Calu3 (cell line): ENCODE measurements around the gene PFDN6. TPM values are rescaled to one million over a fixed set of nuclear protein-coding genes. Genes with fewer than 3 reads are reported as not detected.

Experiments used
- BruUV-seq: library from RNA; stranded (reverse); fragments of 400-500 nt; replicated peaks from 2 replicates; lab custom pipeline; 2021; lab: Mats Ljungman, UMichigan
- CTCF ChIA-PET: fragments of 300-600 bp; sonication (Branson Sonifier 250); formaldehyde crosslinking; loops from one replicate; lab custom pipeline; 2022; ENCODE audit warnings: antibody characterized with exemption; lab: Charles Lee
- DNase-seq: peaks from one replicate; pipeline ENCODE4 v3.0.0; 2022
- H3K27ac Mint-ChIP-seq: one replicate; pipeline ENCODE4 v1.8.0; 2022; ENCODE audit warnings: mixed read lengths; ENCODE audit not compliant: unreplicated experiment
- H3K27me3 Mint-ChIP-seq: one replicate; pipeline ENCODE4 v1.8.0; 2022; ENCODE audit warnings: mixed read lengths; ENCODE audit not compliant: unreplicated experiment
- H3K36me3 Mint-ChIP-seq: one replicate; pipeline ENCODE4 v1.8.0; 2022; ENCODE audit warnings: mild to moderate bottlenecking, moderate library complexity, mixed read lengths; ENCODE audit not compliant: insufficient read depth, unreplicated experiment
- H3K4me1 Mint-ChIP-seq: one replicate; pipeline ENCODE4 v1.8.0; 2022; ENCODE audit warnings: mild to moderate bottlenecking, low read depth, mixed read lengths; ENCODE audit not compliant: unreplicated experiment
- H3K4me3 Mint-ChIP-seq: one replicate; pipeline ENCODE4 v1.8.0; 2022; ENCODE audit warnings: mild to moderate bottlenecking, low read depth, moderate library complexity, mixed read lengths; ENCODE audit not compliant: unreplicated experiment
- H3K9me3 Mint-ChIP-seq: one replicate; pipeline ENCODE4 v1.8.0; 2022; ENCODE audit warnings: low read depth, mixed read lengths; ENCODE audit not compliant: unreplicated experiment
- intact Hi-C: fragments of 100-400 bp; cut with micrococcal nuclease; formaldehyde crosslinking; loops from one replicate; pipeline ENCODE4 v1.10.0; 2022; ENCODE audit not compliant: unreplicated experiment
- total RNA-seq: library from RNA; stranded (reverse); gene quantifications from 2 replicates; pipeline ENCODE4 v1.2.3, GENCODE V29; 2022
- TF ChIP-seq, protein P1 (sequence below): fragments of 200-600 bp; IDR thresholded peaks from one replicate; pipeline ENCODE4 v1.8.0; 2022; ENCODE audit warnings: antibody characterized with exemption; ENCODE audit not compliant: unreplicated experiment

PFDN6 gene
- total RNA-seq, 1 experiment from 2014 or later = 141 TPM

DNA sequence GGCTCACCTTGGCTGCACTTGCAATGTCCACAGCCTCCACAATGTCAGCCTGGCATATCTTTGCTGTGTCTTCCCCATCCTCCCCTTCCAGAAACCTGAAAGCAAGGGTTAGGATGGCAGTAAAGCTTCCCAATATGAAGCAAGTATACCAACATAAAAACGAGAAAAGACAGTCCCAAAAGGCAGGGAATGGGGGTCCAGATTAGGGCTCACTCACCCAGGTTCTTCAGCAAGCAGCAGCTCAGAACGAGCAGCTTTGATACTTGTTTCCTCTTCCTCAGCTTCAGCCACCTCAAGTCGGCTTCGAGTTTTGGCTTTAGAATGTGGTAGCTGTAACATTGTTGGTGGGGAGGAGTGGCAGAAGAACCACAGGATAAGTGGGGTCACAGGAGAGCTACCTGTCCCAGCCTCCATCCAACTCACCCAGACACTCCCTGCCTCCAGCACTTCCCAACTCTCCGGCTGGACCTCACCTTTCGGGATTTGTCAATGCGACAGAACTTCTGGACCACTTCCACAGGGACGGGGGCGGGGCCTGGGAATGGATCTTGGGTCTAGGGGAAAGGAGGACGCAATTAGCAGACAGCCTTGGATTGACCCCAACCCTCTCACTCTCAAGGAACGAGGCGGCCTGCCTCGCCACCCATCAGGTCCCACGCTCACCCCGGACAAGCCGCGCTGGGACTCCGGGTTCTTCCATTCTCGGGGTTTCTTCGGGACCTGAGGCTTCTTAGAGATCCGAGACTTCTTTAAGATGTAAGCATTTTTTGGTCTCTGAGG lies 1.1 kb upstream of the PFDN6 start:
- CTCF ChIA-PET = interaction anchor here (0.6 to 2.7 kb wide), 9 partner anchors 9 to 1840 kb away, joined by 3 to 11 read pairs (median 9); partner anchors contain the start of genes B3GALT4, RGL2 and ZBTB22

DNA sequence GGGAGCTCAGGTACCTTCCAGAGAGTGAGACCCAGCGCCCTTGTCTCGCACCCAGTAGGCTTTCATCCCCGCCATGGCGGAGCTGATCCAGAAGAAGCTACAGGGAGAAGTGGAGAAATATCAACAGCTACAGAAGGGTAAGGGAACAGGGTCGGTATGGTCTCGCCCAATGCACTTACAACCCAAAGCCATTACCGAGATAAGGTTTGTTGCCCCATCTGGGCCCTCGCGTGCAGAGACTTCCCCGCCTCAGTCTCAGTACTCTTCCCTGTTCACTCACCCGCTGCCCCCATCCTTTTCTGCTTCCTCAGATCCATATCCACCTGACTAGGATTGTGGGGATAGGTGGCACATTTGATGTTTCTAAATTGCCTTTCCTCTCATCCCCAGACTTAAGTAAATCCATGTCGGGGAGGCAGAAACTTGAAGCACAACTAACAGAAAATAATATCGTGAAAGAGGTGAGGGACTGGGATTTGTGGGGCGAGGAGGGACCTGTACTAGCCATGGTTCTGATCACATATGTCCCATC lies 449 bp downstream of the PFDN6 start:
- peak overlapping the region; percentile 69 for H3K27ac Mint-ChIP-seq
- TSS peak; percentile 90 for BruUV-seq
- H3K36me3 Mint-ChIP-seq = peaks cover 70% of the 10 kb centered on the region
- H3K4me1 Mint-ChIP-seq = peaks cover 39% of the 10 kb centered on the region
- no peaks in the 10 kb centered on the region for H3K9me3 Mint-ChIP-seq
- DNase-seq = no peak
- TF ChIP-seq, protein P1, sequence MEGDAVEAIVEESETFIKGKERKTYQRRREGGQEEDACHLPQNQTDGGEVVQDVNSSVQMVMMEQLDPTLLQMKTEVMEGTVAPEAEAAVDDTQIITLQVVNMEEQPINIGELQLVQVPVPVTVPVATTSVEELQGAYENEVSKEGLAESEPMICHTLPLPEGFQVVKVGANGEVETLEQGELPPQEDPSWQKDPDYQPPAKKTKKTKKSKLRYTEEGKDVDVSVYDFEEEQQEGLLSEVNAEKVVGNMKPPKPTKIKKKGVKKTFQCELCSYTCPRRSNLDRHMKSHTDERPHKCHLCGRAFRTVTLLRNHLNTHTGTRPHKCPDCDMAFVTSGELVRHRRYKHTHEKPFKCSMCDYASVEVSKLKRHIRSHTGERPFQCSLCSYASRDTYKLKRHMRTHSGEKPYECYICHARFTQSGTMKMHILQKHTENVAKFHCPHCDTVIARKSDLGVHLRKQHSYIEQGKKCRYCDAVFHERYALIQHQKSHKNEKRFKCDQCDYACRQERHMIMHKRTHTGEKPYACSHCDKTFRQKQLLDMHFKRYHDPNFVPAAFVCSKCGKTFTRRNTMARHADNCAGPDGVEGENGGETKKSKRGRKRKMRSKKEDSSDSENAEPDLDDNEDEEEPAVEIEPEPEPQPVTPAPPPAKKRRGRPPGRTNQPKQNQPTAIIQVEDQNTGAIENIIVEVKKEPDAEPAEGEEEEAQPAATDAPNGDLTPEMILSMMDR = no peak
- intact Hi-C loops = loop anchor here (1.0 kb wide), 1 partner anchor 7 kb away; no protein-coding TSS in a partner anchor
- CTCF ChIA-PET = interaction anchor here (1.1 to 2.7 kb wide), 6 partner anchors 8 to 126 kb away, joined by 3 to 11 read pairs (median 10); partner anchors contain the start of genes B3GALT4, RGL2, RPS18 and VPS52
- peak overlapping the region; percentile 81 for H3K4me3 Mint-ChIP-seq
- H3K27me3 Mint-ChIP-seq = no peaks in the 10 kb centered on the region

More for the DNA sequence above, 1.1 kb upstream of the PFDN6 start:
- H3K27me3 Mint-ChIP-seq = no peaks in the 10 kb centered on the region
- peaks cover 39% of the 10 kb centered on the region for H3K4me1 Mint-ChIP-seq
- TF ChIP-seq, protein P1 = no peak
- peak overlapping the region; percentile 69 for H3K27ac Mint-ChIP-seq
- intact Hi-C loops = no loop called here
- peaks cover 76% of the 10 kb centered on the region for H3K36me3 Mint-ChIP-seq
- H3K4me3 Mint-ChIP-seq = peak overlapping the region; percentile 81
- no peaks in the 10 kb centered on the region for H3K9me3 Mint-ChIP-seq
- DNase-seq = no peak
- TSS peak; percentile 70 for BruUV-seq

DNA sequence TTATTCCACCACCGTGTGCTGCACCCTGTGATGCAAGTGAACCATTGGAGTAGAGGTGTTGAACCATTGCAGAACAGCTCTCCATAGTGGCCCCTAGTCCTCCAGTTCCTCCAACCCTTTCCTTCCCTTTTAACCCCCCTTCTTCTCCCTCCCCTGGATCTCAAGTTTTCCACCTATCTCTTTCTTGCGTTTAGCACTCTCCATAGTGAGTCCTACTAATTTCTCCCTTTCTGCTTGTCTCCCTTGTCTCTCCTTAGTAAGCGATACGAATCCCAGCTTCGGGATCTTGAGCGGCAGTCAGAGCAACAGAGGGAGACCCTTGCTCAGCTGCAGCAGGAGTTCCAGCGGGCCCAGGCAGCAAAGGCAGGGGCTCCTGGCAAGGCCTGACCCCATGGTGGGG lies 1.1 kb downstream of the PFDN6 start:
- DNase-seq = no peak
- CTCF ChIA-PET = interaction anchor here (0.9 to 2.2 kb wide), 2 partner anchors 13 to 27 kb away, joined by 5 to 10 read pairs; partner anchors contain the start of genes B3GALT4 and ZBTB22
- peak overlapping the region; percentile 69 for H3K27ac Mint-ChIP-seq
- no TSS peak for BruUV-seq
- intact Hi-C loops = no loop called here
- TF ChIP-seq, protein P1 = no peak
- peaks cover 42% of the 10 kb centered on the region for H3K4me1 Mint-ChIP-seq
- H3K36me3 Mint-ChIP-seq = peaks cover 72% of the 10 kb centered on the region
- no peaks in the 10 kb centered on the region for H3K27me3 Mint-ChIP-seq
- peak overlapping the region; percentile 81 for H3K4me3 Mint-ChIP-seq
- no peaks in the 10 kb centered on the region for H3K9me3 Mint-ChIP-seq

DNA sequence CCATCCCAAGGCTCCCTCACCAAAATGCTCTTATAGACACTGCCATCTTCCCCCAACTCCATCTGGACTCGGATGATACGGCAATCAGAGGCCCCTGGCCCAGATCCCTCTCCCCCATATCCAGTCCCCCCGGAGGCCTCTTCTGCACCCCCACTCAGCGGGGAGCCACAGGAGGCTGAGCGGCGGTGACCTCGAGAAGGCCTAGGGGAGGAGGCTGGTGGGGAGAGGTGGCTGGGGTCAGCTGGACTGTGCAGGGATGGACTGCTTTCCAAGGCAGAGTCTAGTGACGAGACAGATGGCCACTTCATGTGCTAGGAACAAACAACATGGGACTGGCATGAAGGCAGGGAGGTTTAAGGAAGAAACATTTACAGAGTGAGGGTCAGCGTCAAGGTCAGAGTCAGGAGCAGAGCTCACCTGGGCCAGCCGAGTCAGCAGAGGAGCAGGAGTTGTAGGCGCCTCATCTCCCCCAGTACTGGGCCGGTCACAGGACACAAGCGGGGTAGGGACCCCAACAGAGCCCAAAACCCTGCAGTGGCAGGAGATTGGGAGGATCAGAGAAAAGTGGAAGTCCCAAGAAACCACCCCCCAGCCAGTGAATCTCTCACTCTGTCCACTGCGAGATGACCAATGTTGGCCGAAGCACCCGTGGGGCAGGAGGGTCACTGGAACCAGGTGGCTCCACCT lies 3.7 kb downstream of the PFDN6 start:
- no peak overlapping the region for H3K4me3 Mint-ChIP-seq
- H3K36me3 Mint-ChIP-seq = peaks cover 83% of the 10 kb centered on the region
- CTCF ChIA-PET = no interaction called here
- H3K4me1 Mint-ChIP-seq = peaks cover 33% of the 10 kb centered on the region
- no peaks in the 10 kb centered on the region for H3K9me3 Mint-ChIP-seq
- TF ChIP-seq, protein P1 = no peak
- no peaks in the 10 kb centered on the region for H3K27me3 Mint-ChIP-seq
- no TSS peak for BruUV-seq
- H3K27ac Mint-ChIP-seq = peak overlapping the region; percentile 17
- DNase-seq = no peak
- intact Hi-C loops = no loop called here
